HEK293 (cell line): Measurements from ENCODE around the gene MVD.

ENCODE experiments used
- TCF7L2 ChIP-seq: IDR thresholded peaks from 2 replicates; pipeline ENCODE4 v1.6.1; 2011; ENCODE audit warnings: low read depth, mild to moderate bottlenecking, inconsistent platforms, low read length, moderate library complexity, borderline replicate concordance
- TF ChIP-seq, protein P1 (sequence below): fragments of 450-650 bp; formaldehyde crosslinking; IDR thresholded peaks from 2 replicates; pipeline ENCODE4 v1.5.1; 2016; ENCODE audit warnings: missing biosample characterization, missing genetic modification characterization

DNA sequence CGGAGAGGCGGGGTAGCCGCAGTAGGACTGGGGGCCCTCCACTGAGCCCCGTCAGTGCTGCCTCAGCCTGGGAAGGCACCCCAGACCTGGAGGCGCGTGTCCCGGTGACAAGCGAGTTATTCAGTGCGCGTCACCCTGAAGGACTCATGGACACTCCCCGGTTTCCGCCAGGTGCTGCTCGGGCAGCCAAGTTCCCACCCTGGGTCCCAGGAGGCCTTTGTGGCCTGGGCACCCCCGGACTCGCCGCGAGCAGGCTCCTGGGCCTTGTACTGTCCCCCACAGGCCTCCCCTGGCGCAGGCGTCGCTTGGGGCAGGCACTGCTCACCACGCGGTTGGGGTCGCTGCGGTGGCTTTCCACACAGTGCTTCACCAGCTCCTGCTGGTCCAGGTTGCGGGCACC is 35.8 kb upstream of the MVD start:
- TF ChIP-seq TCF7L2 = no peak
- TF ChIP-seq, protein P1, sequence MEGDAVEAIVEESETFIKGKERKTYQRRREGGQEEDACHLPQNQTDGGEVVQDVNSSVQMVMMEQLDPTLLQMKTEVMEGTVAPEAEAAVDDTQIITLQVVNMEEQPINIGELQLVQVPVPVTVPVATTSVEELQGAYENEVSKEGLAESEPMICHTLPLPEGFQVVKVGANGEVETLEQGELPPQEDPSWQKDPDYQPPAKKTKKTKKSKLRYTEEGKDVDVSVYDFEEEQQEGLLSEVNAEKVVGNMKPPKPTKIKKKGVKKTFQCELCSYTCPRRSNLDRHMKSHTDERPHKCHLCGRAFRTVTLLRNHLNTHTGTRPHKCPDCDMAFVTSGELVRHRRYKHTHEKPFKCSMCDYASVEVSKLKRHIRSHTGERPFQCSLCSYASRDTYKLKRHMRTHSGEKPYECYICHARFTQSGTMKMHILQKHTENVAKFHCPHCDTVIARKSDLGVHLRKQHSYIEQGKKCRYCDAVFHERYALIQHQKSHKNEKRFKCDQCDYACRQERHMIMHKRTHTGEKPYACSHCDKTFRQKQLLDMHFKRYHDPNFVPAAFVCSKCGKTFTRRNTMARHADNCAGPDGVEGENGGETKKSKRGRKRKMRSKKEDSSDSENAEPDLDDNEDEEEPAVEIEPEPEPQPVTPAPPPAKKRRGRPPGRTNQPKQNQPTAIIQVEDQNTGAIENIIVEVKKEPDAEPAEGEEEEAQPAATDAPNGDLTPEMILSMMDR = no peak
